Stimulated activated CD4-positive, alpha-beta T cell treated with anti-CD3 and anti-CD28 coated beads, Interleukin-12 subunit alpha, Interleukin-12 subunit beta, amount 100 ng/mL, for 4 hours (primary cell): Measurements from ENCODE around the gene ORM2.

Experiments used
- DNase-seq: peaks from one replicate; pipeline ENCODE4 v3.0.0-alpha.2; 2020

The ORM2 gene

GRCh38 chr9:114296338-114296737, 33.3 kb upstream of the ORM2 start:
- DNase-seq: no peak

DNA sequence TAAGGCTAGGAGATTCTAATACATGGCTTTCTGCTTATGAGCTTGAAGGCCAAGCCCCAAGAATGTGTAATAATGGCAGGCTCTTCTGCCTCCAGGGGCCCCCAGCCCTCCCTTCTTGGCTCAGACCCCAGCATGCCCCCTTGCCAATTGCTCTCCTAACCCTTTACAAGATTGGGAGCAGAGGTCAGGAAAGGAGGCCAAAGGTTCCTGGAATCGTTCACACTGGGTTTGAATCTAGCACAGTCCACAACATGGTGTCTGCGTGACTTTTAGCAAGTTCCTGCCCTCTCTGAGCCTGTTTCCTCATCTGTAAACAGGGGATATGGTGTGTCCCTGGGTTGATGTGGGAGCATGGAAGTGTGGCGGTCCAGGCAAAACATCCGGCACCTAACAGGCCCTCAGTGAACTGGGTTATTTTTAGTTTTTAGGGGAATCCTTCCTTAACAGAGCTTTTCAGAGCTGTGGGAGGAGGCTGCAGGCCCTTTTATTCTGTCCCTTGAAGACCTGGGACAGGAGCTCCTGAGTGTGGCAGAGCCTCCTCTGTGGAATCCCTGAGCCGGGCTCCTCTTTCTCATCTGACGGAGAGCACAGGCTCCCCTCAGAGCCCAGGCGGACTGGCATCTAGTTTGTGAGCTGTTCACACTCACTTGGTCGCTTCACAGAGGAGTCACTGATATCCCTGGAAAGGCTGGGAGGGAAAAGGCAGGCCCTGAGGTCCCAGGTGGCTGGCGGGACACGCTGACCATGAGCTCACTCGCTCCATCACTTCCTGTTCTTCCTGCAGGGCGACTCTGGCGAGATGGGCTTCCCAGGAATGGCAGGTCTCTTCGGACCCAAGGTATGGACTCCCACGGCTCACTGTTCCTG, 30.1 kb upstream of the ORM2 start:
- DNase-seq: no peak

DNA sequence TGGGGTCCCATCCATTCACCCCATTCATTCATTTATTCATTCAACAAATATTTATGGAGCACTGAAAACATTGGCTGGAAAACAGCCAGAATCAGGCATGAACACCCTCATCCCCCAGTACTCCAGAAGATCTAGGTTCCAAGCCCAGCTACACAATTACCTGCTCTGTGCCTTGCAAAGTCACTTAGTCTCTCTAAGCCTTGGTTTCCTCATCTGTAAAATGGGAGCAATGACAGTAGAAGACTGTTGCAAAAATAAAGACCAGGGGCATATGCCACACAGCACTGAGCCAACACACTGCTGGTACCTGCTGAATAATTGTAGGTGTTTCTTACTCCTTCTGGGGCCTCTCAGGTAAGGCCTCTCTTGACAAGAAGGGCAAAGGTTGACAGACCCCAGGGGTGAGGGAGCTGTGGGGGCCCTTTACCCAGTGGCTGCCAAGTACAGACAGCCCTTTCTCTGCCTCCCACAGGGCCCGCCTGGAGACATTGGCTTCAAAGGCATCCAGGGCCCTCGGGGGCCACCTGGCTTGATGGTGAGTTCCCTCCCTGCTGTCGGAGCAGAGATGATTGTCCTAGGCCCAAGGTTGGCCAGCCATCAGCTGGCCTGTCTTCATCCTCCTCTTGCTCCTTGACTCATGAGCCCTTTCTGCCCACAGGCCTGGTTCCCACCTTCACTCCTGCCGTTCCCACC, 29.4 kb upstream of the ORM2 start:
- DNase-seq: no peak

- DNase-seq: no peak
Observed at GRCh38 chr9:114300846-114301797, 28.5 kb upstream of the ORM2 start.

- DNase-seq: no peak
Observed at GRCh38 chr9:114301798-114302565, 27.7 kb upstream of the ORM2 start.

GRCh38 chr9:114302727-114303126, 26.9 kb upstream of the ORM2 start:
- no peak for DNase-seq

GRCh38 chr9:114303571-114303970, 26.1 kb upstream of the ORM2 start:
- no peak for DNase-seq

DNA sequence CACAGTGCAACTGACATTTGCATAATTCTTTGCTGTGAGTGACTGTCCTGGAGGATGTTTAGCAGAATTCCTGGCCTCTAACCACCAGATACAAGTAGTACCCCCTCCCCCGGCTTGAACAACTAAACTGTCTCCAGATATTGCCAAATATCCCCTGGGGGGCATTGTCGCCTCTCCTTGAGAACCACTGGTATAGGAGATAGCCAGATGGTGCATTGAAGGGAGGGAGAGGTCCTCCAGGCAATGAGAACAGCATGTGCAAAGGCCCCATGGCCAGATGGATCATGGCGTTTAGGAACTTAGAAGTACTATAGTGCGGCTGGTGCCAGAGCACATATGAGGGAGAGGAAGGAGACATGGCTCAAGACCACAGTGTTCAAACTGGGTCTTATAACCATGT, 25.7 kb upstream of the ORM2 start:
- no peak for DNase-seq

DNA sequence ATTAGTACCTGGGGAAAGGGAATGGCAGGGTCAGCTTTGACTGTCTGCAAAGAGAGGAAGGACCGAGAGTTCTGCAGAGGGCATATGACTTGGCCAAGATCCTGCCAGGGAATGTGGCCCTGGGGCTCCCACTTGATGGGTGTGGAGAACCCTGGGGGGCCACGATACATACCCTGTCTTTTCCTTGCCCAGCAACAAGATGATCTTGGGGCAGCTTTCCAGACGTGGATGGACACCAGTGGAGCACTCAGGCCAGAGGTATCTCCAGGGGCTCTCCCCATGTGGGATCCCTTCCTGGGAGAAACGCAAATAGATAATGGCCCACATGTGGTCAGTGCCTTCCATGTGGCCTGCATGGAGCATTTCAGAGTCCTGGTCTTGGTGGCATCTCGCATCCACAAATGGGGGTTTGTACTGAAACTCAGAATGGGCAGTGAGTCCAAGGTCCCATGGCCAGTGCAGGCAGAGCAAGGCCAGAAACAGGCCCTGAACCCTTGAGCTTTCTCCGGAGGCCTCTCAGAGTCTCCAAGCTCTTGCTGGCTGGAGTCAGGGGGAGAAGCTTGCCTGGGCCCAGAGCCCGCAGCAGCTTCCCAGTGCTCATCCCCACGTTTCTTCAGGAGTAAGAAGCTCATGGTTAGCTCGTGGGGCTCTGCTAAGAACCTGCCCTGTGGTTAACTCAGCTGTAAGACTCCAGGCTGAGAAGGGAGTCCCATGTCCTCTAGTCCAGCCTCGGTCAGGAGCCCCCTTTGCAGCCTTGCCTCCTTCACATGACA, 25.1 kb upstream of the ORM2 start:
- no peak for DNase-seq

DNA sequence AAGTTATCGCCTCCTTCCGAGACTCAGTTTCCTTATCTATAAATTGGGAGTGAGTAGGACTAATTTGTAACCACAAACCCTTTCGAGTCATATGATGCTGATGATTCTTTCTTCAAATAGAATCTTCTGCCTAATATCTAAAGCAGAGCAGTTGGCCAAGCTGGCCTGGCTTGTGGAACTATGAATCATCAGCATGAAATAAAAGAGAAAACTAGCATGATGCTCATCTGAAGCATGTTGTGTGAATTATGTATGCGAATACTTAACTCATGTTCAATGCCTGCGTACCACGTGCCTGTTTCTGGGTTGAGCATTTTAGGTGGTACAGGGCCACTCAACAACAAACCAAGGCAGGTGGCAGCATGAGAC, 21.8 kb upstream of the ORM2 start:
- no peak for DNase-seq

- DNase-seq: no peak
Observed at GRCh38 chr9:114308361-114308950, 21.2 kb upstream of the ORM2 start.

DNA sequence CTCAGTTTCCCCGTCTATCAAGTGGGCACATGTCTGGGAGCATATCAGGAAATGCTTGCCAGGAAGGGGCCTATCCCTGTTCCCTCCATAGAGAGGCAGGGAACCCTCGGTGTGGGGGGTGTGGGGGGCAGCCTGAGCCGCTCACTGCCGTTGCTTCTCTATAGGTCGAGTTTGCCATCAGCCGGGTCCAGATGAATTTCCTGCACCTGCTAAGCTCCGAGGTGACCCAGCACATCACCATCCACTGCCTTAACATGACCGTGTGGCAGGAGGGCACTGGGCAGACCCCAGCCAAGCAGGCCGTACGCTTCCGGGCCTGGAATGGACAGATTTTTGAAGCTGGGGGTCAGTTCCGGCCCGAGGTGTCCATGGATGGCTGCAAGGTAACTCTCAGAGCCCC, 20.6 kb upstream of the ORM2 start:
- DNase-seq: no peak

DNA sequence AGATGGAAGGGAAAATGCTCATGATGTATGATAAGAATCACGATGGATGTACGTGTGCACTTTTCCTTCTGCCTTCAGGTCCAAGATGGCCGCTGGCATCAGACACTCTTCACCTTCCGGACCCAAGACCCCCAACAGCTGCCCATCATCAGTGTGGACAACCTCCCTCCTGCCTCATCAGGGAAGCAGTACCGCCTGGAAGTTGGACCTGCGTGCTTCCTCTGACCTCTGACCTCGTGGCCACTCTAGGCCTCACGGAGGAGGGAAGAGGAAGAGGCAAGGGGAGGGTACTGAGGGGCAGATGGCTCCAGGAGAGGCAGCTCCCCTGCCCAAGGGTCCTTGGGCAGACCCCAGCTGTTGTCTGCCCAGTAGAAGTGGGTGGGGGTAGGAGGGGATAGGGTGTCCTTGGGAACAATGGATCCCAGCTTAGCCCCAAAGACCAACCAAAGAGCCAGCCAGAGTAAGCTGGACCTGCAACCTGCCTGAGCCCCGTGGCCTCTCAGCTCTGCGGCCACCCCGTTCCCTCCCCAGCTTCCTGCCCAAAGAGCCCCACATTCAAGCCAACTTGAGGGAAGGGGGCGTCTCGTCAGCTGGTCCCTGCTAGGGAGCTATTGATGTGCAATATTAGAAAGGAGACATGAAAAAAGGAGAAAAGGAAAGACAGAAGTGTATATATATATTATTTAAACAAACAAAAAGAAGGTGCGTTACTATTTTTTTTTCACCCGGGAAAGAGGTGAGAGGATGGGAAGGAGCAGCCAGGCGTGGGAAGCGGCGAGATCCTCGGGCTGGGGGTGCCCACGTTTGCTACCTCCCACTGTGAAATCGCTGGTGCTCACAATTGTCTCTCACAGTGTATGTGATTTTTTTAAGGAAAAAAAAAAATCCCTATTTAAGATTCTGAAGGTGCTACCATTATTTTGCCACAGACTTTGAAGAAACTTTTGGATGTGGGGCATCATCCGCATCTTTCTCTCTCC, 18.9 kb upstream of the ORM2 start:
- no peak for DNase-seq

- DNase-seq: no peak
Observed at GRCh38 chr9:114311571-114312512, 17.8 kb upstream of the ORM2 start.

- DNase-seq: no peak
Observed at GRCh38 chr9:114312513-114312875, 17.2 kb upstream of the ORM2 start.

DNA sequence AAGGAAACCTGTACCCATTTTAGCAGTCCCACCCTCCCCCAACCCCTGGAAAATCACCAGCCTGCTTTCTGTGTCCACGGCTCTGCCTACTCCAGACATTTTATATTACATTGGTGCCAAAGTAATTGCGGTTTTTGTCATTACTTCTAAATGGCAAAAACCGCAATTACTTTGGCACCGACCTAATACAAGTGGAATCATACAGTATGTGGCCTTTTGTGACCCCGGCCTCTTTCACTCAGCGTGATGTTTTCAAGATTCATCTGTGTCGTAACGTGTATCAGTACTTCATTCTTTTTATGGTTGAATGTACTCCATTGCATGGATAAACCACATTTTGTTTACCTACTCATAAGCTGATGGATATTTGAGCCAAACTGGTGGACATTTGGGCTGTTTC, 16.5 kb upstream of the ORM2 start:
- no peak for DNase-seq

DNA sequence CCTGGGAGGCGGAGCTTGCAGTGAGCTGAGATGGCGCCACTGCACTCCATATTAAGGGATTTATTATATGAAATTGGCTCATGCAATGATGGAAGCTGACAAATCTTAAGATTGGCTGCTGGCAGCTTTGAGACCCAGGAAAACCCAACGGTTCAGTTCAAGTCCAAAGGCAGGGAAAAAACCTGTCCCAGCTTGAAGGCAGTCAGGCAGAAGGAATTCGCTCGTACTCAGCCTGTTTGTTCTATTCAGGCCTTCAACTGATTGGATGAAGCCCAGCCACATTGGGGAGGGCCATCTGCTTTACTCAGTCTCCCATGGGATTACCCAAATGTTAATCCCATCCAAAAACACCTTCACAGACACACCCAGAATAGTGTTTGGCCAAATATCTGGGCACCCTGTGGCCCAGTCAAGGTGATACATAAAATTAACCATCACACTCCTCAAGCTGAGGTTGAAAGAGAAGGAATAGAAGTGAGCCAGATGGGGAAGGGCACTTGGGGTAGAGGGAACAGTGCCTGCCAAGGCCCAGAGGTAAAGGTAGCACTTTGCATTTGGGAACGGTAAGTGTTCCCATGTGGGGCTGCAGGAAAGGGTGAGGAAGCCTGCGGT, 15.3 kb upstream of the ORM2 start:
- no peak for DNase-seq
